ENCODE results near the gene EHBP1. TPM values are rescaled to one million over a fixed set of nuclear protein-coding genes. Genes with fewer than 3 reads are reported as not detected.

Gene EHBP1
- total and polyA plus RNA-seq, 2 experiments from 2014 or later, result 27.2 to 47.9 TPM

DNA sequence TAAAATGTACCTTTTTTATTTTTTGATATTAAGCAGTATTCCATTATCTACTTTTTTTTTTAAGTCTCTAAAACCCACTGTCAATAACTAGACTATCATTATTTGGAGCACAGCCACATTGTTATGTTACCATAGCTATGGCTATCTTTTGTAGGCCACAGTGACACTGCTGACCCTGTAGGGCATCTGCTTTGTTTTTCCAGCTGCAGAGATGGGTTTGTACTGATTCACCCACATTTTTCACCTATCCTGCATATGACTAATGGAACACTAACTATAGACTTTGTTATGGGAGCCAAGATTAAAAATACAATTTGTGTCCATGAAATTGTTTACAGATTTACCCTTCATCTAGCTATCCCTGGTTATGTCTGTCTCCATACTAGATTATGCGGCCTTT is 323.5 kb downstream of the EHBP1 start:
- no peaks in the 10 kb centered on the region for H3F3A ChIP-seq (replicated peaks; ENCODE audit: low read depth)
- H3K4me3 ChIP-seq, result no peak overlapping the region
- H3K4me3 Mint-ChIP-seq, result no peak overlapping the region
- H3K36me3 ChIP-seq (ENCODE audit: insufficient read depth), result no peaks in the 10 kb centered on the region
- H3K36me3 Mint-ChIP-seq (ENCODE audit: low read depth), result no peaks in the 10 kb centered on the region
- TF ChIP-seq, protein P1, sequence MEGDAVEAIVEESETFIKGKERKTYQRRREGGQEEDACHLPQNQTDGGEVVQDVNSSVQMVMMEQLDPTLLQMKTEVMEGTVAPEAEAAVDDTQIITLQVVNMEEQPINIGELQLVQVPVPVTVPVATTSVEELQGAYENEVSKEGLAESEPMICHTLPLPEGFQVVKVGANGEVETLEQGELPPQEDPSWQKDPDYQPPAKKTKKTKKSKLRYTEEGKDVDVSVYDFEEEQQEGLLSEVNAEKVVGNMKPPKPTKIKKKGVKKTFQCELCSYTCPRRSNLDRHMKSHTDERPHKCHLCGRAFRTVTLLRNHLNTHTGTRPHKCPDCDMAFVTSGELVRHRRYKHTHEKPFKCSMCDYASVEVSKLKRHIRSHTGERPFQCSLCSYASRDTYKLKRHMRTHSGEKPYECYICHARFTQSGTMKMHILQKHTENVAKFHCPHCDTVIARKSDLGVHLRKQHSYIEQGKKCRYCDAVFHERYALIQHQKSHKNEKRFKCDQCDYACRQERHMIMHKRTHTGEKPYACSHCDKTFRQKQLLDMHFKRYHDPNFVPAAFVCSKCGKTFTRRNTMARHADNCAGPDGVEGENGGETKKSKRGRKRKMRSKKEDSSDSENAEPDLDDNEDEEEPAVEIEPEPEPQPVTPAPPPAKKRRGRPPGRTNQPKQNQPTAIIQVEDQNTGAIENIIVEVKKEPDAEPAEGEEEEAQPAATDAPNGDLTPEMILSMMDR (conservative IDR thresholded peaks at IDR 0.05; ENCODE audit: low read depth in 2 of 2), result no peak
- TF ChIP-seq EZH2 (IDR thresholded peaks at IDR 0.05; ENCODE audit: low read depth, unreplicated experiment), result no peak
- no peak for TF ChIP-seq ZNF331 (CRISPR knock-in tag; IDR thresholded peaks at IDR 0.05; ENCODE audit: low read depth)
- no peak for TF ChIP-seq NANOG (IDR thresholded peaks at IDR 0.05; ENCODE audit: borderline replicate concordance)
- TF ChIP-seq, protein P2, sequence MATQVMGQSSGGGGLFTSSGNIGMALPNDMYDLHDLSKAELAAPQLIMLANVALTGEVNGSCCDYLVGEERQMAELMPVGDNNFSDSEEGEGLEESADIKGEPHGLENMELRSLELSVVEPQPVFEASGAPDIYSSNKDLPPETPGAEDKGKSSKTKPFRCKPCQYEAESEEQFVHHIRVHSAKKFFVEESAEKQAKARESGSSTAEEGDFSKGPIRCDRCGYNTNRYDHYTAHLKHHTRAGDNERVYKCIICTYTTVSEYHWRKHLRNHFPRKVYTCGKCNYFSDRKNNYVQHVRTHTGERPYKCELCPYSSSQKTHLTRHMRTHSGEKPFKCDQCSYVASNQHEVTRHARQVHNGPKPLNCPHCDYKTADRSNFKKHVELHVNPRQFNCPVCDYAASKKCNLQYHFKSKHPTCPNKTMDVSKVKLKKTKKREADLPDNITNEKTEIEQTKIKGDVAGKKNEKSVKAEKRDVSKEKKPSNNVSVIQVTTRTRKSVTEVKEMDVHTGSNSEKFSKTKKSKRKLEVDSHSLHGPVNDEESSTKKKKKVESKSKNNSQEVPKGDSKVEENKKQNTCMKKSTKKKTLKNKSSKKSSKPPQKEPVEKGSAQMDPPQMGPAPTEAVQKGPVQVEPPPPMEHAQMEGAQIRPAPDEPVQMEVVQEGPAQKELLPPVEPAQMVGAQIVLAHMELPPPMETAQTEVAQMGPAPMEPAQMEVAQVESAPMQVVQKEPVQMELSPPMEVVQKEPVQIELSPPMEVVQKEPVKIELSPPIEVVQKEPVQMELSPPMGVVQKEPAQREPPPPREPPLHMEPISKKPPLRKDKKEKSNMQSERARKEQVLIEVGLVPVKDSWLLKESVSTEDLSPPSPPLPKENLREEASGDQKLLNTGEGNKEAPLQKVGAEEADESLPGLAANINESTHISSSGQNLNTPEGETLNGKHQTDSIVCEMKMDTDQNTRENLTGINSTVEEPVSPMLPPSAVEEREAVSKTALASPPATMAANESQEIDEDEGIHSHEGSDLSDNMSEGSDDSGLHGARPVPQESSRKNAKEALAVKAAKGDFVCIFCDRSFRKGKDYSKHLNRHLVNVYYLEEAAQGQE (IDR thresholded peaks at IDR 0.05; ENCODE audit: unreplicated experiment), result no peak
- TF ChIP-seq STAT1 (IDR thresholded peaks at IDR 0.05; ENCODE audit: unreplicated experiment), result no peak
- TF ChIP-seq JUNB (IDR thresholded peaks at IDR 0.05; ENCODE audit: unreplicated experiment), result no peak
- TF ChIP-seq, protein P3, sequence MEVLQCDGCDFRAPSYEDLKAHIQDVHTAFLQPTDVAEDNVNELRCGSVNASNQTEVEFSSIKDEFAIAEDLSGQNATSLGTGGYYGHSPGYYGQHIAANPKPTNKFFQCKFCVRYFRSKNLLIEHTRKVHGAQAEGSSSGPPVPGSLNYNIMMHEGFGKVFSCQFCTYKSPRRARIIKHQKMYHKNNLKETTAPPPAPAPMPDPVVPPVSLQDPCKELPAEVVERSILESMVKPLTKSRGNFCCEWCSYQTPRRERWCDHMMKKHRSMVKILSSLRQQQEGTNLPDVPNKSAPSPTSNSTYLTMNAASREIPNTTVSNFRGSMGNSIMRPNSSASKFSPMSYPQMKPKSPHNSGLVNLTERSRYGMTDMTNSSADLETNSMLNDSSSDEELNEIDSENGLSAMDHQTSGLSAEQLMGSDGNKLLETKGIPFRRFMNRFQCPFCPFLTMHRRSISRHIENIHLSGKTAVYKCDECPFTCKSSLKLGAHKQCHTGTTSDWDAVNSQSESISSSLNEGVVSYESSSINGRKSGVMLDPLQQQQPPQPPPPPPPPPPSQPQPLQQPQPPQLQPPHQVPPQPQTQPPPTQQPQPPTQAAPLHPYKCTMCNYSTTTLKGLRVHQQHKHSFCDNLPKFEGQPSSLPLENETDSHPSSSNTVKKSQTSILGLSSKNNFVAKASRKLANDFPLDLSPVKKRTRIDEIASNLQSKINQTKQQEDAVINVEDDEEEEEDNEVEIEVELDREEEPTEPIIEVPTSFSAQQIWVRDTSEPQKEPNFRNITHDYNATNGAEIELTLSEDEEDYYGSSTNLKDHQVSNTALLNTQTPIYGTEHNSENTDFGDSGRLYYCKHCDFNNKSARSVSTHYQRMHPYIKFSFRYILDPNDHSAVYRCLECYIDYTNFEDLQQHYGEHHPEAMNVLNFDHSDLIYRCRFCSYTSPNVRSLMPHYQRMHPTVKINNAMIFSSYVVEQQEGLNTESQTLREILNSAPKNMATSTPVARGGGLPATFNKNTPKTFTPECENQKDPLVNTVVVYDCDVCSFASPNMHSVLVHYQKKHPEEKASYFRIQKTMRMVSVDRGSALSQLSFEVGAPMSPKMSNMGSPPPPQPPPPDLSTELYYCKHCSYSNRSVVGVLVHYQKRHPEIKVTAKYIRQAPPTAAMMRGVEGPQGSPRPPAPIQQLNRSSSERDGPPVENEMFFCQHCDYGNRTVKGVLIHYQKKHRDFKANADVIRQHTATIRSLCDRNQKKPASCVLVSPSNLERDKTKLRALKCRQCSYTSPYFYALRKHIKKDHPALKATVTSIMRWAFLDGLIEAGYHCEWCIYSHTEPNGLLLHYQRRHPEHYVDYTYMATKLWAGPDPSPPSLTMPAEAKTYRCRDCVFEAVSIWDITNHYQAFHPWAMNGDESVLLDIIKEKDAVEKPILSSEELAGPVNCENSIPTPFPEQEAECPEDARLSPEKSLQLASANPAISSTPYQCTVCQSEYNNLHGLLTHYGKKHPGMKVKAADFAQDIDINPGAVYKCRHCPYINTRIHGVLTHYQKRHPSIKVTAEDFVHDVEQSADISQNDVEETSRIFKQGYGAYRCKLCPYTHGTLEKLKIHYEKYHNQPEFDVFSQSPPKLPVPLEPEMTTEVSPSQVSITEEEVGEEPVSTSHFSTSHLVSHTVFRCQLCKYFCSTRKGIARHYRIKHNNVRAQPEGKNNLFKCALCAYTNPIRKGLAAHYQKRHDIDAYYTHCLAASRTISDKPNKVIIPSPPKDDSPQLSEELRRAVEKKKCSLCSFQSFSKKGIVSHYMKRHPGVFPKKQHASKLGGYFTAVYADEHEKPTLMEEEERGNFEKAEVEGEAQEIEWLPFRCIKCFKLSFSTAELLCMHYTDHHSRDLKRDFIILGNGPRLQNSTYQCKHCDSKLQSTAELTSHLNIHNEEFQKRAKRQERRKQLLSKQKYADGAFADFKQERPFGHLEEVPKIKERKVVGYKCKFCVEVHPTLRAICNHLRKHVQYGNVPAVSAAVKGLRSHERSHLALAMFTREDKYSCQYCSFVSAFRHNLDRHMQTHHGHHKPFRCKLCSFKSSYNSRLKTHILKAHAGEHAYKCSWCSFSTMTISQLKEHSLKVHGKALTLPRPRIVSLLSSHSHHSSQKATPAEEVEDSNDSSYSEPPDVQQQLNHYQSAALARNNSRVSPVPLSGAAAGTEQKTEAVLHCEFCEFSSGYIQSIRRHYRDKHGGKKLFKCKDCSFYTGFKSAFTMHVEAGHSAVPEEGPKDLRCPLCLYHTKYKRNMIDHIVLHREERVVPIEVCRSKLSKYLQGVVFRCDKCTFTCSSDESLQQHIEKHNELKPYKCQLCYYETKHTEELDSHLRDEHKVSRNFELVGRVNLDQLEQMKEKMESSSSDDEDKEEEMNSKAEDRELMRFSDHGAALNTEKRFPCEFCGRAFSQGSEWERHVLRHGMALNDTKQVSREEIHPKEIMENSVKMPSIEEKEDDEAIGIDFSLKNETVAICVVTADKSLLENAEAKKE (CRISPR knock-in tag; IDR thresholded peaks at IDR 0.05), result no peak
- TF ChIP-seq ZNF114 (CRISPR knock-in tag; IDR thresholded peaks at IDR 0.05), result no peak
- TF ChIP-seq, protein P4, sequence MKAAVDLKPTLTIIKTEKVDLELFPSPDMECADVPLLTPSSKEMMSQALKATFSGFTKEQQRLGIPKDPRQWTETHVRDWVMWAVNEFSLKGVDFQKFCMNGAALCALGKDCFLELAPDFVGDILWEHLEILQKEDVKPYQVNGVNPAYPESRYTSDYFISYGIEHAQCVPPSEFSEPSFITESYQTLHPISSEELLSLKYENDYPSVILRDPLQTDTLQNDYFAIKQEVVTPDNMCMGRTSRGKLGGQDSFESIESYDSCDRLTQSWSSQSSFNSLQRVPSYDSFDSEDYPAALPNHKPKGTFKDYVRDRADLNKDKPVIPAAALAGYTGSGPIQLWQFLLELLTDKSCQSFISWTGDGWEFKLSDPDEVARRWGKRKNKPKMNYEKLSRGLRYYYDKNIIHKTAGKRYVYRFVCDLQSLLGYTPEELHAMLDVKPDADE (IDR thresholded peaks at IDR 0.05), result no peak
- no peak for TF ChIP-seq POLR2AphosphoS5 (IDR thresholded peaks at IDR 0.05; ENCODE audit: low read depth)
- no peak for TF ChIP-seq CREB1 (CRISPR knock-in tag; IDR thresholded peaks at IDR 0.05; ENCODE audit: low read depth)
- TF ChIP-seq EZH2phosphoT487 (IDR thresholded peaks at IDR 0.05; ENCODE audit: unreplicated experiment), result no peak
- ATAC-seq (no peak), DNase-seq (ENCODE audit: low spot score) (no peak)
- peaks cover 2% of the 10 kb centered on the region for H3K27me3 Mint-ChIP-seq (ENCODE audit: insufficient read depth, low read depth, poor library complexity)
- H3K79me2 ChIP-seq (replicated peaks; ENCODE audit: insufficient read depth), result no peaks in the 10 kb centered on the region
- no peaks in the 10 kb centered on the region for H3K27me3 ChIP-seq (ENCODE audit: insufficient read depth)
- no peaks in the 10 kb centered on the region for H3K9me3 Mint-ChIP-seq
- H4K20me1 ChIP-seq (replicated peaks; ENCODE audit: insufficient read depth), result no peaks in the 10 kb centered on the region
- no peaks in the 10 kb centered on the region for H3K4me1 Mint-ChIP-seq
- no peak overlapping the region for H3K4me2 ChIP-seq
- no peak overlapping the region for H3K27ac Mint-ChIP-seq
- H3K4me1 ChIP-seq (ENCODE audit: insufficient read depth), result no peaks in the 10 kb centered on the region
- no peak overlapping the region for H3K27ac ChIP-seq (ENCODE audit: low read depth)
- H2AFZ ChIP-seq, result no peak overlapping the region
- no peaks in the 10 kb centered on the region for H3K9me2 ChIP-seq (ENCODE audit: insufficient read depth)

Data from GM23338 (cell line).